ENCODE results near the gene CUL3. TPM values are rescaled to one million over a fixed set of nuclear protein-coding genes. Genes with fewer than 3 reads are reported as not detected.
"Not testable (repeated sequence)": the region's sequence is repeated elsewhere in the genome, so short reads cannot be mapped to it uniquely, and the experiment has no call there.

Gene CUL3
- total RNA-seq, 1 donor from 2014 or later = 33.5 TPM

- no peak overlapping the region for H3K4me3 ChIP-seq (ENCODE audit: low read depth, low read length)
- no peak for TF ChIP-seq CTCF (conservative IDR thresholded peaks at IDR 0.05; ENCODE audit: low read depth, low read length)
- no peak for DNase-seq (ENCODE audit: low read depth)
These were observed 9.7 kb upstream of the CUL3 start for GRCh38 chr2:224594840-224595239.

- H3K4me3 ChIP-seq (ENCODE audit: low read depth, low read length) = no peak overlapping the region
- no peak for TF ChIP-seq CTCF (conservative IDR thresholded peaks at IDR 0.05; ENCODE audit: low read depth, low read length)
- DNase-seq (ENCODE audit: low read depth) = no peak
These were observed 6.1 kb upstream of the CUL3 start for GRCh38 chr2:224591220-224591619.

- peak overlapping the region; percentile 80 for H3K4me3 ChIP-seq (ENCODE audit: low read depth, low read length)
- TF ChIP-seq CTCF (conservative IDR thresholded peaks at IDR 0.05; ENCODE audit: low read depth, low read length) = no peak
- no peak for DNase-seq (ENCODE audit: low read depth)
These were observed 1.0 kb upstream of the CUL3 start for GRCh38 chr2:224586127-224586695.

- DNase-seq (ENCODE audit: low read depth) = no peak
- H3K4me3 ChIP-seq (ENCODE audit: low read depth, low read length) = peak overlapping the region; percentile 97
- TF ChIP-seq CTCF (conservative IDR thresholded peaks at IDR 0.05; ENCODE audit: low read depth, low read length) = no peak
These were observed 365 bp downstream of the CUL3 start for GRCh38 chr2:224584785-224585210.

- no peak for TF ChIP-seq CTCF (conservative IDR thresholded peaks at IDR 0.05; ENCODE audit: low read depth, low read length)
- no peak for DNase-seq (ENCODE audit: low read depth)
- peak overlapping the region; percentile 97 for H3K4me3 ChIP-seq (ENCODE audit: low read depth, low read length)
These were observed 915 bp downstream of the CUL3 start for GRCh38 chr2:224584111-224584784.

GRCh38 chr2:224583033-224583432, 2.1 kb downstream of the CUL3 start:
- DNase-seq (ENCODE audit: low read depth) = not testable (repeated sequence)
- H3K4me3 ChIP-seq (ENCODE audit: low read depth, low read length) = peak overlapping the region; percentile 97

- H3K4me3 ChIP-seq (ENCODE audit: low read depth, low read length) = no peak overlapping the region
- no peak for TF ChIP-seq CTCF (conservative IDR thresholded peaks at IDR 0.05; ENCODE audit: low read depth, low read length)
- DNase-seq (ENCODE audit: low read depth) = no peak
These were observed 4.9 kb downstream of the CUL3 start for GRCh38 chr2:224580248-224580647.
